ENCODE results near the gene DDX1. TPM values are rescaled to one million over a fixed set of nuclear protein-coding genes. Genes with fewer than 3 reads are reported as not detected.

Gene DDX1
- total RNA-seq, 1 donor from 2014 or later: 100 TPM

DNA sequence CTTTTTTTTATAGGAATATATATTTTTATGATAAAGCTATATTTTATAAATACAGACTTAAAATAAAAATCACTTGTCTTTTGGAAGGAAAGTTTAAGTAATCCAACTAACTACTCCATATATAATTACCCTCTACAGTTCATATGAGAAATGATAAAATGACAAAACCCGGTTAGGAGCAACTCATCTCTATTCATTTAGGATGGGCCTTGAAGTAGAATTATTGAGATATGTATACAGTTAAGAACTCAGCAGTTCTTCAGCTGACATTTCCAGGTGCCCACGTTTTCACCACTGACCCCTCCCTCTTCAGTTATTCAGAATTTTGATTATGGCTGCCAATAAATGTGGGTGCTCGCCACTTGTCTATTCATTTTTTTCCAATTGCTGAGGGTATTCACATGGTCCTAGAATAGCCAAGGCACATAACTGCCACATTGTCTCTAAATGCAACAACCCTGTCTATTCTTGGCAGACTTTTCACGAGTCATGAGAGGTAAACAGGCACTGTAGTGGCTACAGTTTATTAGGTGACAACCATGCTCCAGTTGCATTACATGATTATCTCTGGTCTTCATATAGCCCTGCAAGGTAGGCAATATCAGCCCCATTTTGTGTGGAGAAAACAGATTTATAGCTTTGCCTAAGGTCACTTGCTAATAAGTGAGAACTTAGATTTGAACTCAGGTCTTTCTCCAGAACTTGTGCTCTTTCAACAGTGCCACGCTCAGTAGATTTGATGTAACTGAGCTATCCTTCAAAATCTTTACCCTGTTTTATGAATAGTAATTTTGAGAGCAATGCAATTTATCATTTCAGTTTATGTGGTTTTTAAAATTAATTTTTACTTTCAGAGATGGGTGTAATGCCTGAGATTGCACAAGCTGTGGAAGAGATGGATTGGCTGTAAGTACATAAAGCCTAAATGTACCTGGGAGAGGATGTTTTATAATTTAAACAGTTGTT is 2.9 kb downstream of the DDX1 start:
- TF ChIP-seq, protein P1, sequence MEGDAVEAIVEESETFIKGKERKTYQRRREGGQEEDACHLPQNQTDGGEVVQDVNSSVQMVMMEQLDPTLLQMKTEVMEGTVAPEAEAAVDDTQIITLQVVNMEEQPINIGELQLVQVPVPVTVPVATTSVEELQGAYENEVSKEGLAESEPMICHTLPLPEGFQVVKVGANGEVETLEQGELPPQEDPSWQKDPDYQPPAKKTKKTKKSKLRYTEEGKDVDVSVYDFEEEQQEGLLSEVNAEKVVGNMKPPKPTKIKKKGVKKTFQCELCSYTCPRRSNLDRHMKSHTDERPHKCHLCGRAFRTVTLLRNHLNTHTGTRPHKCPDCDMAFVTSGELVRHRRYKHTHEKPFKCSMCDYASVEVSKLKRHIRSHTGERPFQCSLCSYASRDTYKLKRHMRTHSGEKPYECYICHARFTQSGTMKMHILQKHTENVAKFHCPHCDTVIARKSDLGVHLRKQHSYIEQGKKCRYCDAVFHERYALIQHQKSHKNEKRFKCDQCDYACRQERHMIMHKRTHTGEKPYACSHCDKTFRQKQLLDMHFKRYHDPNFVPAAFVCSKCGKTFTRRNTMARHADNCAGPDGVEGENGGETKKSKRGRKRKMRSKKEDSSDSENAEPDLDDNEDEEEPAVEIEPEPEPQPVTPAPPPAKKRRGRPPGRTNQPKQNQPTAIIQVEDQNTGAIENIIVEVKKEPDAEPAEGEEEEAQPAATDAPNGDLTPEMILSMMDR (IDR thresholded peaks at IDR 0.05; ENCODE audit: unreplicated experiment): no peak
- DNase-seq (ENCODE audit: low spot score): no peak
- Mint-ChIP-seq H3K4me1 (ENCODE audit: unreplicated experiment) (peaks cover 14% of the 10 kb centered on the region), H3K27ac (ENCODE audit: unreplicated experiment) (no peak overlapping the region), H3K27me3 (ENCODE audit: unreplicated experiment) (no peaks in the 10 kb centered on the region), H3K9me3 (ENCODE audit: unreplicated experiment) (no peaks in the 10 kb centered on the region), H3K4me3 (ENCODE audit: unreplicated experiment) (no peak overlapping the region), H3K36me3 (ENCODE audit: low read depth, unreplicated experiment) (peaks cover 15% of the 10 kb centered on the region)

DNA sequence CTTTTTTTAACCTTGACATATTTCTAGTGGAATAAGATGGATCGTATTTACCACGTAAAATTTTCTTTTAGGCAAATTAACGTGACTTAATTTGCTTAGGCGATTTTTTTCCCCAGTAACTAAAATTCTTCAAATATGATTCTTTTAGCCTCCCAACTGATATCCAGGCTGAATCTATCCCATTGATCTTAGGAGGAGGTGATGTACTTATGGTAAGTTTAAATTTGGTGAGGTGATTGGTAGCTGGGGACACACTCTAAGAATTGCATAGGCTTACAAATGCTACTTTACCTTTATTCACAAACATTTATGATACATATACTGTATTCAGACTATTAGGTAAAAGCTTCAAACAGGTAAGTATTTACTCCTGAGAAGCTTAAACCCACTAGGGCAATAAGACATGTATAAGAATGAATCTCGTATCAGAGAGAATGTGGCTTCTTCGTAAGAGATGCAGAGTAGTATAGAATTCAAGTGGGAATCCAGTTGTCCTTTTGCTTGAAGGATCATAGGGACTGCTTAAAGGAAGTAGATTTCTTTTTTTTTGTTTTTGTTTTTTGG is 3.8 kb downstream of the DDX1 start:
- Mint-ChIP-seq H3K27ac (ENCODE audit: unreplicated experiment) (no peak overlapping the region), H3K9me3 (ENCODE audit: unreplicated experiment) (no peaks in the 10 kb centered on the region), H3K27me3 (ENCODE audit: unreplicated experiment) (no peaks in the 10 kb centered on the region), H3K36me3 (ENCODE audit: low read depth, unreplicated experiment) (peaks cover 15% of the 10 kb centered on the region), H3K4me1 (ENCODE audit: unreplicated experiment) (peaks cover 14% of the 10 kb centered on the region), H3K4me3 (ENCODE audit: unreplicated experiment) (no peak overlapping the region)
- TF ChIP-seq, protein P1 (IDR thresholded peaks at IDR 0.05; ENCODE audit: unreplicated experiment): no peak
- no peak for DNase-seq (ENCODE audit: low spot score)

DNA sequence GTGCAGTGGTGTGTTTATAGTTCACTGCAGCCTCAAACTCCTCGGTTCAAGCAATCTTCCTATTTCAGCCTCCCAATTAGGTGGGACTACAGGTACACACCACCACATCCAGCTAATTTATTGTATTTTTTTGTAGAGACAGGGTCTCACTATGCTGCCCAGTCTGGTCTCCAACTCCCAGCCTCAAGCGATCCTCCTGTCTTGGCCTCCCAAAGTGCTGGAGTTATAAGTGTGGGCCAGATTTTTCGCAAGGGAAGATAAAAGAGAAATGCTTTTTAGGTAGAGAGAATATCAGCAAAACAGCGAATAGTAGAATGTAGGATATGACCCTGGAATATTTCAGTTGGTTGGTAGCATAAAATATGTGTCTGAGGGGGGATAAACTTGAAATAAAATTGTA is 4.3 kb downstream of the DDX1 start:
- H3K9me3 Mint-ChIP-seq (ENCODE audit: unreplicated experiment): no peaks in the 10 kb centered on the region
- TF ChIP-seq, protein P1 (IDR thresholded peaks at IDR 0.05; ENCODE audit: unreplicated experiment): no peak
- no peak overlapping the region for H3K4me3 Mint-ChIP-seq (ENCODE audit: unreplicated experiment)
- H3K27ac Mint-ChIP-seq (ENCODE audit: unreplicated experiment): peak overlapping the region; percentile 15
- peaks cover 17% of the 10 kb centered on the region for H3K36me3 Mint-ChIP-seq (ENCODE audit: low read depth, unreplicated experiment)
- no peak for DNase-seq (ENCODE audit: low spot score)
- no peaks in the 10 kb centered on the region for H3K27me3 Mint-ChIP-seq (ENCODE audit: unreplicated experiment)
- H3K4me1 Mint-ChIP-seq (ENCODE audit: unreplicated experiment): peaks cover 13% of the 10 kb centered on the region

DNA sequence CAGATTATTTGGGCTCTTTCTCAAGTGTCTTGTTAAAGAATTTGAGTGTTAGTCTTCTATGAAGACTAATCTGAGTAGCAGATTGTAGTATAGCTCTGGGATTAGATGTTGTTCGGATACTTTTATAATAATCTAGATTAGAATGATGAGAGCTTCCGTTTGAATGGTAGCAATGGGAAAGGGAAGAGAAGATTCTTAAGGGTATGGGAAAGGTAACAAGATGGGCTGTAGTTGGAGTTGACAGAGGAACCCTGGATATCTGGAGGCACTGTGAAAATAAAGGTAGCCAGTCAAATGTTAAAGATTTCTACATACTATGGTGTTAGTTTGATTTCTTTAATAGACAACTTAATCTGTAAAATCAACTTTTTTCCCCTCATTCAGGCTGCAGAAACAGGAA is 4.7 kb downstream of the DDX1 start:
- H3K4me3 Mint-ChIP-seq (ENCODE audit: unreplicated experiment): no peak overlapping the region
- peaks cover 15% of the 10 kb centered on the region for H3K36me3 Mint-ChIP-seq (ENCODE audit: low read depth, unreplicated experiment)
- no peak for DNase-seq (ENCODE audit: low spot score)
- peaks cover 9% of the 10 kb centered on the region for H3K4me1 Mint-ChIP-seq (ENCODE audit: unreplicated experiment)
- TF ChIP-seq, protein P1 (IDR thresholded peaks at IDR 0.05; ENCODE audit: unreplicated experiment): no peak
- peak overlapping the region; percentile 15 for H3K27ac Mint-ChIP-seq (ENCODE audit: unreplicated experiment)
- no peaks in the 10 kb centered on the region for H3K27me3 Mint-ChIP-seq (ENCODE audit: unreplicated experiment)
- H3K9me3 Mint-ChIP-seq (ENCODE audit: unreplicated experiment): no peaks in the 10 kb centered on the region

DNA sequence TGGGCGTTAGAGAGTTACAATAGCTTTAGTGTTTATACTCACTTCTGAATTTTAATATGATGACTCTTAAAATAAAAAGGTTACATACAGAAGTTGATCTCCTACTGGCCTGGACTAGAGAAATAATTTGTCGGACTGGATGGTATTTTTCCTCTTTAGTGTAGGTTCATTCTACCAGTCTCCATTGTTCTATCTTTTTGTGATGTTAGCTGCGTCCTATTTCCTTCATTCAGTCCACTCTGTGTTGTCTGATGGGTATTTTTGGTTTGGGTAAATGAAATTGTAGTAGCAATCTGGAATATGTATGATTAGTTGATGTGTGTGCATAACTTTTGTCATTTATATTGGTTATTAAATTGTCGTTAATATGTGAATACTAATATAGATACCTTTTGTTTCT is 5.3 kb downstream of the DDX1 start:
- Mint-ChIP-seq H3K27ac (ENCODE audit: unreplicated experiment) (peak overlapping the region; percentile 24), H3K9me3 (ENCODE audit: unreplicated experiment) (no peaks in the 10 kb centered on the region), H3K4me3 (ENCODE audit: unreplicated experiment) (no peak overlapping the region), H3K27me3 (ENCODE audit: unreplicated experiment) (no peaks in the 10 kb centered on the region), H3K4me1 (ENCODE audit: unreplicated experiment) (peaks cover 8% of the 10 kb centered on the region), H3K36me3 (ENCODE audit: low read depth, unreplicated experiment) (peaks cover 17% of the 10 kb centered on the region)
- TF ChIP-seq, protein P1 (IDR thresholded peaks at IDR 0.05; ENCODE audit: unreplicated experiment): no peak
- no peak for DNase-seq (ENCODE audit: low spot score)
